ENCODE results near the gene PHTF2. TPM values are rescaled to one million over a fixed set of nuclear protein-coding genes. Genes with fewer than 3 reads are reported as not detected.

Gene PHTF2
- total and polyA plus RNA-seq, 2 experiments from 2014 or later: 22.0 to 29.9 TPM

- no peak overlapping the region for H3K4me2 ChIP-seq (ENCODE audit: unreplicated experiment)
- peak; percentile 31 for DNase-seq
- H2AFZ ChIP-seq: no peak overlapping the region
- no peaks in the 10 kb centered on the region for H3K36me3 ChIP-seq (ENCODE audit: low read depth)
- no peaks in the 10 kb centered on the region for H3K27me3 ChIP-seq (replicated peaks; ENCODE audit: insufficient read depth)
- H3K27ac ChIP-seq: no peak overlapping the region
- H3K4me3 ChIP-seq: no peak overlapping the region
- H3K9me2 ChIP-seq (ENCODE audit: insufficient read depth): no peaks in the 10 kb centered on the region
- H3K9me3 ChIP-seq (ENCODE audit: low read depth): no peaks in the 10 kb centered on the region
- WGBS, 2 experiments (ENCODE audit: low coverage in 1 of 2, low lambda C conversion rate in 2 of 2, missing lambda C conversion rate in 2 of 2): 99% methylated on average over 3 of the region's 3 CpGs
- no peaks in the 10 kb centered on the region for H3K4me1 ChIP-seq (ENCODE audit: insufficient read depth)
- in situ Hi-C loops (cut with MboI): no loop called here
- TF ChIP-seq EZH2phosphoT487 (IDR thresholded peaks at IDR 0.05; ENCODE audit: insufficient read depth, low read depth) (no peak), EZH2 (IDR thresholded peaks at IDR 0.05; ENCODE audit: insufficient read depth, poor library complexity, severe bottlenecking) (no peak)
- no peaks in the 10 kb centered on the region for H3F3A ChIP-seq (ENCODE audit: insufficient read depth)
- no peak overlapping the region for H3K9ac ChIP-seq
- no peaks in the 10 kb centered on the region for H3K79me2 ChIP-seq (ENCODE audit: insufficient read depth)
- H4K20me1 ChIP-seq (ENCODE audit: insufficient read depth): no peaks in the 10 kb centered on the region
These were observed 156.4 kb downstream of the PHTF2 start for GRCh38 chr7:77954773-77955555.

GRCh38 chr7:77958436-77958835, 159.9 kb downstream of the PHTF2 start:
- no peaks in the 10 kb centered on the region for H3F3A ChIP-seq (ENCODE audit: insufficient read depth)

GRCh38 chr7:77959080-77959479, 160.5 kb downstream of the PHTF2 start:
- 100% methylated on average over 2 of the region's 2 CpGs for WGBS, 2 experiments (ENCODE audit: low coverage in 1 of 2, low lambda C conversion rate in 2 of 2, missing lambda C conversion rate in 2 of 2)
- no peaks in the 10 kb centered on the region for H3K9me3 ChIP-seq (ENCODE audit: low read depth)
- TF ChIP-seq EZH2phosphoT487 (IDR thresholded peaks at IDR 0.05; ENCODE audit: insufficient read depth, low read depth): no peak
- no peak for TF ChIP-seq EZH2 (IDR thresholded peaks at IDR 0.05; ENCODE audit: insufficient read depth, poor library complexity, severe bottlenecking)
- H3K27me3 ChIP-seq (replicated peaks; ENCODE audit: insufficient read depth): no peaks in the 10 kb centered on the region
- H4K20me1 ChIP-seq (ENCODE audit: insufficient read depth): no peaks in the 10 kb centered on the region
- H3K79me2 ChIP-seq (ENCODE audit: insufficient read depth): no peaks in the 10 kb centered on the region
- H3K9ac ChIP-seq: no peak overlapping the region
- H3K36me3 ChIP-seq (ENCODE audit: low read depth): no peaks in the 10 kb centered on the region
- no peak overlapping the region for H3K27ac ChIP-seq
- no peak overlapping the region for H2AFZ ChIP-seq
- no peak for DNase-seq
- H3K4me2 ChIP-seq (ENCODE audit: unreplicated experiment): no peak overlapping the region
- H3K4me3 ChIP-seq: no peak overlapping the region
- H3K9me2 ChIP-seq (ENCODE audit: insufficient read depth): no peaks in the 10 kb centered on the region
- in situ Hi-C loops (cut with MboI): no loop called here
- H3F3A ChIP-seq (ENCODE audit: insufficient read depth): no peaks in the 10 kb centered on the region
- H3K4me1 ChIP-seq (ENCODE audit: insufficient read depth): no peaks in the 10 kb centered on the region

More at GRCh38 chr7:77958436-77958835, 159.9 kb downstream of the PHTF2 start:
- in situ Hi-C loops (cut with MboI): no loop called here
- Histone ChIP-seq H3K9ac (no peak overlapping the region), H3K4me1 (ENCODE audit: insufficient read depth) (no peaks in the 10 kb centered on the region), H2AFZ (no peak overlapping the region), H3K4me2 (ENCODE audit: unreplicated experiment) (no peak overlapping the region), H3K27ac (no peak overlapping the region), H3K36me3 (ENCODE audit: low read depth) (no peaks in the 10 kb centered on the region), H3K79me2 (ENCODE audit: insufficient read depth) (no peaks in the 10 kb centered on the region), H3K4me3 (no peak overlapping the region), H3K9me3 (ENCODE audit: low read depth) (no peaks in the 10 kb centered on the region), H4K20me1 (ENCODE audit: insufficient read depth) (no peaks in the 10 kb centered on the region), H3K27me3 (replicated peaks; ENCODE audit: insufficient read depth) (no peaks in the 10 kb centered on the region), H3K9me2 (ENCODE audit: insufficient read depth) (no peaks in the 10 kb centered on the region)
- TF ChIP-seq EZH2phosphoT487 (IDR thresholded peaks at IDR 0.05; ENCODE audit: insufficient read depth, low read depth): no peak
- TF ChIP-seq EZH2 (IDR thresholded peaks at IDR 0.05; ENCODE audit: insufficient read depth, poor library complexity, severe bottlenecking): no peak
- DNase-seq: no peak
- whole genome bisulfite sequencing, 2 experiments (ENCODE audit: low coverage in 1 of 2, low lambda C conversion rate in 2 of 2, missing lambda C conversion rate in 2 of 2): 98 to 100% methylated on average over 2 of the region's 2 CpGs

GRCh38 chr7:77960336-77960735, 161.8 kb downstream of the PHTF2 start:
- Histone ChIP-seq H3K27ac (no peak overlapping the region), H3F3A (ENCODE audit: insufficient read depth) (no peaks in the 10 kb centered on the region), H3K4me3 (no peak overlapping the region), H3K79me2 (ENCODE audit: insufficient read depth) (no peaks in the 10 kb centered on the region), H2AFZ (no peak overlapping the region), H3K9me3 (ENCODE audit: low read depth) (no peaks in the 10 kb centered on the region), H3K36me3 (ENCODE audit: low read depth) (no peaks in the 10 kb centered on the region), H3K4me1 (ENCODE audit: insufficient read depth) (no peaks in the 10 kb centered on the region), H4K20me1 (ENCODE audit: insufficient read depth) (no peaks in the 10 kb centered on the region), H3K9ac (no peak overlapping the region), H3K9me2 (ENCODE audit: insufficient read depth) (no peaks in the 10 kb centered on the region), H3K4me2 (ENCODE audit: unreplicated experiment) (no peak overlapping the region), H3K27me3 (replicated peaks; ENCODE audit: insufficient read depth) (no peaks in the 10 kb centered on the region)
- TF ChIP-seq EZH2 (IDR thresholded peaks at IDR 0.05; ENCODE audit: insufficient read depth, poor library complexity, severe bottlenecking): no peak
- TF ChIP-seq EZH2phosphoT487 (IDR thresholded peaks at IDR 0.05; ENCODE audit: insufficient read depth, low read depth): no peak
- WGBS, 2 experiments (ENCODE audit: low coverage in 1 of 2, low lambda C conversion rate in 2 of 2, missing lambda C conversion rate in 2 of 2): 84 to 88% methylated on average over 2 of the region's 2 CpGs
- in situ Hi-C loops (cut with MboI): no loop called here
- no peak for DNase-seq
